ENCODE measurements around the gene CBX5.

DNA sequence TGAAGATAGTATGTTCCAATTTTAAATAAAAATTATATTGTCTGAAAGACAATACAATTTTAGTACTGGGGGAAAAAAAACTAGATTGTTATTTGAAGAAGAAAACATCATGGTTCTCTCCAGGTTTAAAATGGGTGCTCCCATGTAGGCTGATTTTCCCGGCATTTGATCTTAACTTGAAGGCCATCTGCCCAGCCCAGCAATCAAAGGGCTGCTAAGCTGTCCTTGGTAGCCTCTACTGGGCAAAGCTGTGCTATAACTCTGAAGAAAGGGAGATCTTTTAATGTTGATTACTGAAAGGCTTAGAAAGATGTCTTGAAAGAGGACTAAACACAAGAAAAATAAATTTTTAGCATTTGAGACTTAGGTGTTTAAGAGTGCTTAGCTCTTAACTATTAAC lies 41.4 kb downstream of the CBX5 start:
- TF ChIP-seq, protein P1, sequence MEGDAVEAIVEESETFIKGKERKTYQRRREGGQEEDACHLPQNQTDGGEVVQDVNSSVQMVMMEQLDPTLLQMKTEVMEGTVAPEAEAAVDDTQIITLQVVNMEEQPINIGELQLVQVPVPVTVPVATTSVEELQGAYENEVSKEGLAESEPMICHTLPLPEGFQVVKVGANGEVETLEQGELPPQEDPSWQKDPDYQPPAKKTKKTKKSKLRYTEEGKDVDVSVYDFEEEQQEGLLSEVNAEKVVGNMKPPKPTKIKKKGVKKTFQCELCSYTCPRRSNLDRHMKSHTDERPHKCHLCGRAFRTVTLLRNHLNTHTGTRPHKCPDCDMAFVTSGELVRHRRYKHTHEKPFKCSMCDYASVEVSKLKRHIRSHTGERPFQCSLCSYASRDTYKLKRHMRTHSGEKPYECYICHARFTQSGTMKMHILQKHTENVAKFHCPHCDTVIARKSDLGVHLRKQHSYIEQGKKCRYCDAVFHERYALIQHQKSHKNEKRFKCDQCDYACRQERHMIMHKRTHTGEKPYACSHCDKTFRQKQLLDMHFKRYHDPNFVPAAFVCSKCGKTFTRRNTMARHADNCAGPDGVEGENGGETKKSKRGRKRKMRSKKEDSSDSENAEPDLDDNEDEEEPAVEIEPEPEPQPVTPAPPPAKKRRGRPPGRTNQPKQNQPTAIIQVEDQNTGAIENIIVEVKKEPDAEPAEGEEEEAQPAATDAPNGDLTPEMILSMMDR (conservative IDR thresholded peaks at IDR 0.05; ENCODE audit: low read length), result no peak
- no peak for TF ChIP-seq EZH2phosphoT487 (IDR thresholded peaks at IDR 0.05; ENCODE audit: borderline replicate concordance, low read depth, low read length)
